H1 (cell line): Measurements from ENCODE around the gene HOXA10. TPM values are rescaled to one million over a fixed set of nuclear protein-coding genes. Genes with fewer than 3 reads are reported as not detected.

Source experiments
- BCL11A ChIP-seq, 2 experiments: IDR thresholded peaks; one replicate each; pipeline ENCODE4 v1.6.1; 2011; ENCODE audit warnings: low read depth in 2 of 2, low read length in 2 of 2, mild to moderate bottlenecking in 2 of 2
- MAFK ChIP-seq: IDR thresholded peaks from 2 replicates; pipeline ENCODE4 v1.6.1; 2012; ENCODE audit warnings: low read depth, mild to moderate bottlenecking, improper control_type of control experiment, low read length
- MAX ChIP-seq: IDR thresholded peaks from 2 replicates; pipeline ENCODE4 v1.6.1; 2012; ENCODE audit warnings: inconsistent platforms
- PHF8 ChIP-seq: fragments of 200-600 bp; sonication (generic); conservative IDR thresholded peaks from 2 replicates; pipeline ENCODE4 v1.7.1; 2012; ENCODE audit warnings: low read depth, mild to moderate bottlenecking, inconsistent platforms, low read length, moderate library complexity
- polyA plus RNA-seq, 7 experiments: library from polyadenylated mRNA; depleted of rRNA in 3 of 7; stranded (reverse) in 5 of 7; unstranded in 2 of 7; fragments of >200 nt in 5 of 7; fragments of 200-250 nt in 2 of 7; gene quantifications; 1 replicate in 5 of 7; 2 replicates in 1 of 7; 4 replicates in 1 of 7; pipeline versions ENCODE4 v1.2.1 to v1.2.3, GENCODE V29; 2011 to 2013; ENCODE audit warnings: missing spikeins in 2 of 7, mixed read lengths in 2 of 7
- total RNA-seq: library from RNA; stranded (reverse); fragmentation: NEBNext Ultra II Directional; extraction: Animal tissue kit (Norgen Biotek cat#: 25700); gene quantifications from 2 replicates; pipeline ENCODE4 v1.2.1, GENCODE V29; 2021

HOXA10 gene
- total and polyA plus RNA-seq, 2 of the 8 experiments (the other 6 are each of a cell fraction or from before 2014, with no cell fraction given) = not detected

GRCh38 chr7:27145165-27145913 lies 28.8 kb downstream of the HOXA10 start (continued):
- TF ChIP-seq MAX = no peak
- no peak for TF ChIP-seq MAFK
- TF ChIP-seq PHF8 = no peak
- TF ChIP-seq BCL11A (IDR thresholded peaks at IDR 0.05; ENCODE audit: low read depth in 2 of 2, low read length in 2 of 2) = no peak
